Lower lobe of right lung (tissue), 2 donors: Measurements from ENCODE around the gene CDH24. TPM values are rescaled to one million over a fixed set of nuclear protein-coding genes. Genes with fewer than 3 reads are reported as not detected.

Source experiments
- ATAC-seq, 2 donors: fragments of 200-7000 bp; cut with Tn5 transposase; one replicate each; pipeline ENCODE4 v1.9.1; 2020 to 2022; ENCODE audit warnings: mild to moderate bottlenecking in 2 of 2, moderate library complexity in 2 of 2
- DNase-seq: peaks from one replicate; pipeline ENCODE4 v3.0.0-alpha.2; 2020
- H3K27ac ChIP-seq: fragments of 200-600 bp; one replicate; pipeline ENCODE4 v1.8.0; 2022
- H3K27me3 ChIP-seq: fragments of 200-600 bp; one replicate; pipeline ENCODE4 v1.8.0; 2022; ENCODE audit warnings: low read depth
- H3K36me3 ChIP-seq: fragments of 200-600 bp; one replicate; pipeline ENCODE4 v1.8.0; 2022; ENCODE audit warnings: mild to moderate bottlenecking
- H3K4me1 ChIP-seq: fragments of 200-600 bp; one replicate; pipeline ENCODE4 v1.8.0; 2022
- H3K4me3 ChIP-seq: fragments of 200-600 bp; one replicate; pipeline ENCODE4 v1.8.0; 2022; ENCODE audit warnings: mild to moderate bottlenecking
- H3K9me3 ChIP-seq: fragments of 200-600 bp; one replicate; pipeline ENCODE4 v1.8.0; 2022
- CTCF ChIP-seq: fragments of 200-600 bp; IDR thresholded peaks from one replicate; pipeline ENCODE4 v1.8.0; 2022; ENCODE audit warnings: antibody characterized with exemption, mild to moderate bottlenecking
- intact Hi-C: fragments of 100-400 bp; cut with DNase I; formaldehyde crosslinking; loops from one replicate; pipeline ENCODE4 v1.11.0; 2022
- total RNA-seq: library from RNA; stranded (reverse); fragmentation: NEBNext Ultra II Directional; extraction: Animal tissue kit (Norgen Biotek cat#: 25700); gene quantifications from one replicate; pipeline ENCODE4 v1.2.1, GENCODE V29; 2021
- donor health status: DM: no; HTN: yes; CAD: no; lungs with severe emphysema.

CDH24 gene
- total RNA-seq, 1 donor from 2014 or later, result 5.6 TPM

- Histone ChIP-seq H3K4me3 (no peak overlapping the region), H3K4me1 (peaks cover 11% of the 10 kb centered on the region), H3K36me3 (no peaks in the 10 kb centered on the region), H3K27me3 (no peaks in the 10 kb centered on the region), H3K27ac (no peak overlapping the region), H3K9me3 (no peaks in the 10 kb centered on the region)
- no peak for TF ChIP-seq CTCF
- no peak for DNase-seq
- intact Hi-C loops, result no loop called here
- ATAC-seq, result no peak
These were observed 13.6 kb downstream of the CDH24 start for GRCh38 chr14:23043754-23044153.

- Histone ChIP-seq H3K4me1 (peaks cover 11% of the 10 kb centered on the region), H3K9me3 (no peaks in the 10 kb centered on the region), H3K27ac (no peak overlapping the region), H3K4me3 (no peak overlapping the region), H3K27me3 (no peaks in the 10 kb centered on the region), H3K36me3 (no peaks in the 10 kb centered on the region)
- TF ChIP-seq CTCF, result no peak
- DNase-seq (no peak), ATAC-seq (no peak)
- intact Hi-C loops, result no loop called here
These were observed 14.2 kb downstream of the CDH24 start for GRCh38 chr14:23043145-23043544.

- no peak for TF ChIP-seq CTCF
- ATAC-seq (no peak), DNase-seq (no peak)
These were observed 15.0 kb downstream of the CDH24 start, which contains the start of gene PSMB11 for GRCh38 chr14:23042162-23042965. TSS of gene PSMB11 (plus strand) at chr14:23042212. CDS start at chr14:23042226, 14 bp downstream.

GRCh38 chr14:23041729-23042128 is 15.6 kb downstream of the CDH24 start:
- DNase-seq (no peak), ATAC-seq (no peak)
- Histone ChIP-seq H3K4me3 (no peak overlapping the region), H3K27ac (no peak overlapping the region), H3K36me3 (no peaks in the 10 kb centered on the region), H3K4me1 (peaks cover 11% of the 10 kb centered on the region), H3K9me3 (no peaks in the 10 kb centered on the region), H3K27me3 (no peaks in the 10 kb centered on the region)
- intact Hi-C loops, result no loop called here
- TF ChIP-seq CTCF, result no peak

More at GRCh38 chr14:23042162-23042965, 15.0 kb downstream of the CDH24 start, which contains the start of gene PSMB11:
- Histone ChIP-seq H3K4me3 (no peak within 1 kb of the TSS), H3K9me3 (no peaks in the 10 kb centered on the region), H3K27me3 (no peaks in the 10 kb centered on the region), H3K27ac (no peak within 1 kb of the TSS), H3K4me1 (peaks cover 11% of the 10 kb centered on the region), H3K36me3 (no peaks in the 10 kb centered on the region)
- intact Hi-C loops, result no loop called here

GRCh38 chr14:23040100-23040499 is 17.2 kb downstream of the CDH24 start:
- intact Hi-C loops, result no loop called here
- Histone ChIP-seq H3K4me3 (no peak overlapping the region), H3K27me3 (no peaks in the 10 kb centered on the region), H3K36me3 (no peaks in the 10 kb centered on the region), H3K9me3 (no peaks in the 10 kb centered on the region), H3K27ac (no peak overlapping the region), H3K4me1 (peaks cover 6% of the 10 kb centered on the region)
- ATAC-seq, result no peak
- no peak for TF ChIP-seq CTCF
- DNase-seq, result no peak
